HepG2 (cell line): ENCODE measurements around the gene NOS1AP. TPM values are rescaled to one million over a fixed set of nuclear protein-coding genes. Genes with fewer than 3 reads are reported as not detected.

Experiments
- ATAC-seq: fragments of 200-7000 bp; cut with Tn5 transposase; 3 replicates; pipeline ENCODE4 v1.9.1; 2020; ENCODE audit warnings: mild to moderate bottlenecking, moderate library complexity
- BruUV-seq: library from RNA; stranded (reverse); fragments of 400-500 nt; replicated peaks from 2 replicates; lab custom pipeline; 2021; lab: Mats Ljungman, UMichigan
- CTCF ChIA-PET: fragments of 300-600 bp; formaldehyde crosslinking; extraction: SDS; loops from one replicate; lab custom pipeline; 2021; ENCODE audit warnings: low total read pairs, inconsistent platforms, low intra/inter-chr PET ratio; lab: Yijun Ruan, JAX
- POLR2A ChIA-PET: fragments of 350-600 bp; sonication (Branson Sonifier 250); formaldehyde crosslinking; loops from one replicate; lab custom pipeline; 2020; ENCODE audit warnings: antibody characterized with exemption, inconsistent platforms; lab: Yijun Ruan, JAX
- DNase-seq: peaks from one replicate; pipeline ENCODE4 v3.0.0-alpha.2; 2015; ENCODE audit warnings: low spot score
- FAIRE-seq: peaks from 3 replicates; lab custom pipeline; 2011; peaks lifted over from hg19 to GRCh38; lab: Jason Lieb, UNC
- H2AFZ ChIP-seq: one replicate; pipeline ENCODE4 v1.6.1; 2011; ENCODE audit warnings: low read length, inconsistent platforms
- H3K27ac ChIP-seq: fragments of 300-600 bp; 3 replicates; pipeline ENCODE4 v1.8.0; 2011; ENCODE audit warnings: mixed run types, mild to moderate bottlenecking, mixed read lengths, low read length, inconsistent platforms; ENCODE audit not compliant: insufficient read depth; ENCODE audit errors: extremely low read length
- H3K27me3 ChIP-seq, 2 experiments: fragments of 200-600 bp in 1 of 2; 2 replicates in 1 of 2; 3 replicates in 1 of 2; pipeline versions ENCODE4 v1.6.0 to v1.8.0; 2011; ENCODE audit warnings: low read length in 2 of 2, mild to moderate bottlenecking in 2 of 2, moderate library complexity in 2 of 2, inconsistent platforms in 1 of 2; ENCODE audit not compliant: insufficient read depth in 2 of 2, control insufficient read depth in 1 of 2
- H3K36me3 ChIP-seq, 2 experiments: fragments of 200-600 bp in 1 of 2; replicated peaks in 1 of 2; 2 replicates in 1 of 2; 3 replicates in 1 of 2; pipeline versions ENCODE4 v1.5.1 to v1.8.0; 2011; ENCODE audit warnings: low read length in 2 of 2, inconsistent platforms in 1 of 2; ENCODE audit not compliant: insufficient read depth in 2 of 2, control insufficient read depth in 1 of 2
- H3K4me1 ChIP-seq: 2 replicates; pipeline ENCODE4 v1.5.1; 2012; ENCODE audit warnings: low read length, inconsistent platforms; ENCODE audit not compliant: insufficient read depth
- H3K4me2 ChIP-seq: 2 replicates; pipeline ENCODE4 v1.6.0; 2011; ENCODE audit warnings: low read depth, low read length, inconsistent platforms
- H3K4me3 ChIP-seq, 3 experiments: fragments of 200-600 bp in 1 of 3; sonication (generic), shearing (Covaris generic) in 1 of 3; replicated peaks in 1 of 3; 2 replicates each; pipeline ENCODE4 v1.5.1; 2011 to 2016; ENCODE audit warnings: low read length in 3 of 3, inconsistent platforms in 2 of 3, low read depth in 2 of 3, mild to moderate bottlenecking in 2 of 3, control low read depth in 1 of 3, mixed read lengths in 1 of 3; ENCODE audit not compliant: insufficient read depth in 1 of 3
- H3K79me2 ChIP-seq: one replicate; pipeline ENCODE4 v1.6.1; 2011; ENCODE audit warnings: low read length, inconsistent platforms; ENCODE audit not compliant: insufficient read depth
- H3K9ac ChIP-seq: 2 replicates; pipeline ENCODE4 v1.6.0; 2011; ENCODE audit warnings: mild to moderate bottlenecking, low read depth, low read length, inconsistent platforms; ENCODE audit not compliant: insufficient read depth
- H3K9me3 ChIP-seq: 2 replicates; pipeline ENCODE4 v1.5.1; 2012; ENCODE audit warnings: mild to moderate bottlenecking, low read length
- H4K20me1 ChIP-seq: 2 replicates; pipeline ENCODE4 v1.6.0; 2011; ENCODE audit warnings: inconsistent platforms, mild to moderate bottlenecking, low read length, moderate library complexity; ENCODE audit not compliant: insufficient read depth
- AHR ChIP-seq: IDR thresholded peaks from 2 replicates; pipeline ENCODE4 v1.6.1; 2018; ENCODE audit warnings: missing genetic modification reagents, missing compliant biosample characterization
- ELF4 ChIP-seq: sonication (generic); formaldehyde crosslinking; IDR thresholded peaks from 2 replicates; pipeline ENCODE4 v1.5.0; 2020; ENCODE audit warnings: missing genetic modification reagents, mild to moderate bottlenecking, moderate library complexity, borderline replicate concordance
- MAFF ChIP-seq: IDR thresholded peaks from 2 replicates; pipeline ENCODE4 v1.6.1; 2011; ENCODE audit warnings: low read depth, low read length, improper control_type of control experiment
- MTA3 ChIP-seq: sonication (generic); formaldehyde crosslinking; IDR thresholded peaks from 2 replicates; pipeline ENCODE4 v1.4.0; 2020; ENCODE audit warnings: missing genetic modification reagents
- NFE2 ChIP-seq: sonication (generic); formaldehyde crosslinking; IDR thresholded peaks from 2 replicates; pipeline ENCODE4 v1.4.0; 2020; ENCODE audit warnings: missing genetic modification reagents
- PAX8 ChIP-seq: sonication (generic); formaldehyde crosslinking; IDR thresholded peaks from 2 replicates; pipeline ENCODE4 v1.8.0; 2022; ENCODE audit warnings: mild to moderate bottlenecking, missing genetic modification reagents, borderline replicate concordance
- PHF5A ChIP-seq: IDR thresholded peaks from one replicate; pipeline ENCODE4 v1.6.1; 2018; ENCODE audit warnings: low read depth, missing genetic modification reagents; ENCODE audit not compliant: unreplicated experiment
- PRPF4 ChIP-seq: fragments of 200-400 bp; formaldehyde crosslinking; IDR thresholded peaks from 2 replicates; pipeline ENCODE4 v1.6.1; 2016; ENCODE audit warnings: low read length, low read depth; ENCODE audit not compliant: poor library complexity, severe bottlenecking
- TRIM24 ChIP-seq: sonication (generic); formaldehyde crosslinking; IDR thresholded peaks from 2 replicates; pipeline ENCODE4 v1.8.0; 2022; ENCODE audit warnings: mild to moderate bottlenecking, missing genetic modification reagents
- ZNF12 ChIP-seq: sonication (generic); formaldehyde crosslinking; IDR thresholded peaks from 2 replicates; pipeline ENCODE4 v1.5.0; 2020; ENCODE audit warnings: missing genetic modification reagents
- ZNF546 ChIP-seq: sonication (generic); formaldehyde crosslinking; conservative IDR thresholded peaks from 2 replicates; pipeline ENCODE4 v1.8.1; 2023; ENCODE audit warnings: mild to moderate bottlenecking, missing genetic modification reagents
- ZNF556 ChIP-seq: sonication (generic); formaldehyde crosslinking; IDR thresholded peaks from 2 replicates; pipeline ENCODE4 v1.4.0; 2020; ENCODE audit warnings: mild to moderate bottlenecking, missing genetic modification reagents, borderline replicate concordance
- ZNF589 ChIP-seq: sonication (generic); formaldehyde crosslinking; conservative IDR thresholded peaks from 2 replicates; pipeline ENCODE4 v1.8.0; 2022; ENCODE audit warnings: mild to moderate bottlenecking, moderate library complexity, missing genetic modification reagents
- ZNF766 ChIP-seq: sonication (generic); formaldehyde crosslinking; IDR thresholded peaks from 2 replicates; pipeline ENCODE4 v1.5.0; 2020; ENCODE audit warnings: missing genetic modification reagents, borderline replicate concordance
- WGBS: methylation state at CpG from one replicate; pipeline ENCODE4 v1.1.6; 2017; ENCODE audit warnings: low lambda C conversion rate; 5-methylcytosine and 5-hydroxymethylcytosine counted together
- in situ Hi-C: cut with HindIII; loops from 2 replicates; pipeline ENCODE4 v1.10.0; 2017; ENCODE audit warnings: low pct_unique_long_range_greater_than_20kb; ENCODE audit not compliant: extremely low pct_ligation_motif_present
- intact Hi-C: fragments of 100-400 bp; cut with micrococcal nuclease; formaldehyde crosslinking; loops from one replicate; pipeline ENCODE4 v1.10.0; 2022; ENCODE audit not compliant: unreplicated experiment
- polyA plus RNA-seq, 8 experiments: library from polyadenylated mRNA; depleted of rRNA in 3 of 8; stranded (reverse) in 7 of 8; unstranded in 1 of 8; fragments of >200 nt; fragmentation: Illumina TruSeq in 4 of 8; extraction: Trizol in 4 of 8; gene quantifications; 2 replicates each; pipeline versions ENCODE4 v1.2.1 to v1.2.3, GENCODE V29; 2011 to 2016; ENCODE audit warnings: low read depth in 4 of 8, missing spikeins in 1 of 8, mixed read lengths in 1 of 8; ENCODE audit not compliant: insufficient read depth in 1 of 8
- total RNA-seq, 5 experiments: library from RNA; depleted of rRNA; stranded (reverse); fragments of >200 nt; fragmentation: Illumina TruSeq; extraction: Trizol; gene quantifications; 2 replicates each; pipeline ENCODE4 v1.2.3, GENCODE V29; 2016; ENCODE audit warnings: low read depth in 1 of 5
- TF ChIP-seq, protein P1 (sequence below): sonication (generic); formaldehyde crosslinking; IDR thresholded peaks from 2 replicates; pipeline ENCODE4 v1.4.0; 2020; ENCODE audit warnings: low read depth, mild to moderate bottlenecking, missing genetic modification reagents
- TF ChIP-seq, protein P2 (sequence below): sonication (generic); formaldehyde crosslinking; IDR thresholded peaks from 2 replicates; pipeline ENCODE4 v1.4.0; 2020; ENCODE audit warnings: missing genetic modification reagents

NOS1AP gene
- total and polyA plus RNA-seq, 2 of the 13 experiments (the other 11 are each of a cell fraction or from before 2014, with no cell fraction given), result 2.0 to 3.3 TPM

DNA sequence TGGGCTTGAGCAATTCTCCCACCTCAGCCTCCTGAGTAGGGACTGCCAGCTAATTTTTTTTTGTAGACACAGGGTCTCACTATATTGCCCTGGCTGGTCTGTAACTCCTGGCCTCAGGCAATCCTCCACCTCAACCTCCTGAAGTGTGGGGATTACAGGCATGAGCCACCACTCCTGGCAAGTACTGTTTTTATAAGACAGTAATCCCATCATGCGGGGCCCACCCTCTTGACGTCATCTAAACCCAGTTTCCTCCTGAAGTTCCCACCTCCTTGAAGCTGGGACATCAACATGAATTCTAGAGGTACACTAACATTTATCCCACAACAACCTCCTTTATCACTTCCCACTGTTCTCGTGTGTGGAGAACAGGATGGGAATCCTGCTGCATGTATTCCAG, 202.5 kb downstream of the NOS1AP start:
- no peaks in the 10 kb centered on the region for H3K79me2 ChIP-seq
- no peaks in the 10 kb centered on the region; a peak in 1 of 5 replicates for H3K36me3 ChIP-seq
- H3K9me3 ChIP-seq, result no peaks in the 10 kb centered on the region
- in situ Hi-C loops (no loop called here), intact Hi-C loops (no loop called here)
- no peaks in the 10 kb centered on the region for H4K20me1 ChIP-seq
- no TSS peak for BruUV-seq
- CTCF ChIA-PET, result no interaction called here
- FAIRE-seq (no peak), ATAC-seq (no peak), DNase-seq (no peak)
- no peak overlapping the region for H3K4me3 ChIP-seq
- H3K4me1 ChIP-seq, result no peaks in the 10 kb centered on the region
- no peak overlapping the region for H3K4me2 ChIP-seq
- no peak overlapping the region for H3K27ac ChIP-seq
- no peaks in the 10 kb centered on the region for H3K27me3 ChIP-seq
- H2AFZ ChIP-seq, result no peak overlapping the region
- 100% methylated on average over 3 of the region's 3 CpGs for WGBS
- TF ChIP-seq, protein P1, sequence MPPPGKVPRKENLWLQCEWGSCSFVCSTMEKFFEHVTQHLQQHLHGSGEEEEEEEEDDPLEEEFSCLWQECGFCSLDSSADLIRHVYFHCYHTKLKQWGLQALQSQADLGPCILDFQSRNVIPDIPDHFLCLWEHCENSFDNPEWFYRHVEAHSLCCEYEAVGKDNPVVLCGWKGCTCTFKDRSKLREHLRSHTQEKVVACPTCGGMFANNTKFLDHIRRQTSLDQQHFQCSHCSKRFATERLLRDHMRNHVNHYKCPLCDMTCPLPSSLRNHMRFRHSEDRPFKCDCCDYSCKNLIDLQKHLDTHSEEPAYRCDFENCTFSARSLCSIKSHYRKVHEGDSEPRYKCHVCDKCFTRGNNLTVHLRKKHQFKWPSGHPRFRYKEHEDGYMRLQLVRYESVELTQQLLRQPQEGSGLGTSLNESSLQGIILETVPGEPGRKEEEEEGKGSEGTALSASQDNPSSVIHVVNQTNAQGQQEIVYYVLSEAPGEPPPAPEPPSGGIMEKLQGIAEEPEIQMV (CRISPR knock-in tag), result no peak
- TF ChIP-seq, protein P2, sequence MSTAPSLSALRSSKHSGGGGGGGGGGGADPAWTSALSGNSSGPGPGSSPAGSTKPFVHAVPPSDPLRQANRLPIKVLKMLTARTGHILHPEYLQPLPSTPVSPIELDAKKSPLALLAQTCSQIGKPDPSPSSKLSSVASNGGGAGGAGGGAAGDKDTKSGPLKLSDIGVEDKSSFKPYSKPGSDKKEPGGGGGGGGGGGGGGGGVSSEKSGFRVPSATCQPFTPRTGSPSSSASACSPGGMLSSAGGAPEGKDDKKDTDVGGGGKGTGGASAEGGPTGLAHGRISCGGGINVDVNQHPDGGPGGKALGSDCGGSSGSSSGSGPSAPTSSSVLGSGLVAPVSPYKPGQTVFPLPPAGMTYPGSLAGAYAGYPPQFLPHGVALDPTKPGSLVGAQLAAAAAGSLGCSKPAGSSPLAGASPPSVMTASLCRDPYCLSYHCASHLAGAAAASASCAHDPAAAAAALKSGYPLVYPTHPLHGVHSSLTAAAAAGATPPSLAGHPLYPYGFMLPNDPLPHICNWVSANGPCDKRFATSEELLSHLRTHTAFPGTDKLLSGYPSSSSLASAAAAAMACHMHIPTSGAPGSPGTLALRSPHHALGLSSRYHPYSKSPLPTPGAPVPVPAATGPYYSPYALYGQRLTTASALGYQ (CRISPR knock-in tag), result no peak
- TF ChIP-seq NFE2 (no peak), MTA3 (CRISPR knock-in tag) (no peak), PHF5A (no peak), PAX8 (no peak), ZNF12 (CRISPR knock-in tag) (no peak), ZNF589 (CRISPR knock-in tag) (no peak), MAFF (no peak), TRIM24 (no peak), ZNF766 (CRISPR knock-in tag) (no peak), ELF4 (no peak), ZNF556 (CRISPR knock-in tag) (no peak), ZNF546 (CRISPR knock-in tag) (no peak), AHR (CRISPR knock-in tag) (no peak), PRPF4 (no peak)
- TF ChIP-seq, all 625 proteins: peak for 0
- POLR2A ChIA-PET, result interaction anchor here (1.2 kb wide), 1 partner anchor 203 kb away, joined by 3 read pairs; no protein-coding TSS in a partner anchor
- no peak overlapping the region for H3K9ac ChIP-seq
